ENCODE results near the gene SLAIN1. TPM values are rescaled to one million over a fixed set of nuclear protein-coding genes. Genes with fewer than 3 reads are reported as not detected.

The SLAIN1 gene
- total RNA-seq, 4 donors from 2014 or later = 10.3 to 20.9 (median 15.4) TPM

- intact Hi-C loops (cut with DNase I; ENCODE audit: low total_unique reads) = no loop called here
Measured at GRCh38 chr13:77715233-77715891, 17.9 kb downstream of the SLAIN1 start.

GRCh38 chr13:77716692-77717091, 19.2 kb downstream of the SLAIN1 start:
- TF ChIP-seq POLR2A (IDR thresholded peaks at IDR 0.05) = no peak
- TF ChIP-seq CTCF (IDR thresholded peaks at IDR 0.05) = no peak
- Histone ChIP-seq H3K36me3 (no peaks in the 10 kb centered on the region), H3K27me3 (no peaks in the 10 kb centered on the region), H3K9me3 (no peaks in the 10 kb centered on the region), H3K4me3 (no peak overlapping the region), H3K27ac (no peak overlapping the region), H3K4me1 (no peaks in the 10 kb centered on the region)
- intact Hi-C loops (cut with DNase I; ENCODE audit: low total_unique reads) = no loop called here
- no peak for DNase-seq

More at GRCh38 chr13:77715233-77715891, 17.9 kb downstream of the SLAIN1 start:
- TF ChIP-seq POLR2A (IDR thresholded peaks at IDR 0.05) = no peak
- TF ChIP-seq CTCF (IDR thresholded peaks at IDR 0.05) = no peak
- DNase-seq = no peak
- no peaks in the 10 kb centered on the region for H3K9me3 ChIP-seq
- no peaks in the 10 kb centered on the region for H3K27me3 ChIP-seq
- H3K4me3 ChIP-seq = no peak overlapping the region
- no peak overlapping the region for H3K27ac ChIP-seq
- H3K36me3 ChIP-seq = no peaks in the 10 kb centered on the region
- H3K4me1 ChIP-seq = no peaks in the 10 kb centered on the region

- Histone ChIP-seq H3K27me3 (no peaks in the 10 kb centered on the region), H3K27ac (no peak overlapping the region), H3K4me1 (no peaks in the 10 kb centered on the region), H3K4me3 (no peak overlapping the region), H3K9me3 (no peaks in the 10 kb centered on the region), H3K36me3 (no peaks in the 10 kb centered on the region)
- TF ChIP-seq POLR2A (IDR thresholded peaks at IDR 0.05) = no peak
- no peak for TF ChIP-seq CTCF (IDR thresholded peaks at IDR 0.05)
- DNase-seq = no peak
- intact Hi-C loops (cut with DNase I; ENCODE audit: low total_unique reads) = no loop called here
Measured at GRCh38 chr13:77717508-77717907, 20.0 kb downstream of the SLAIN1 start.

- Histone ChIP-seq H3K36me3 (no peaks in the 10 kb centered on the region), H3K27me3 (no peaks in the 10 kb centered on the region), H3K9me3 (no peaks in the 10 kb centered on the region), H3K4me3 (no peak overlapping the region), H3K4me1 (no peaks in the 10 kb centered on the region), H3K27ac (no peak overlapping the region)
- DNase-seq = no peak
- TF ChIP-seq POLR2A (IDR thresholded peaks at IDR 0.05) (no peak), CTCF (IDR thresholded peaks at IDR 0.05) (no peak)
- intact Hi-C loops (cut with DNase I; ENCODE audit: low total_unique reads) = no loop called here
Measured at GRCh38 chr13:77719128-77719527, 21.6 kb downstream of the SLAIN1 start.

- intact Hi-C loops (cut with DNase I; ENCODE audit: low total_unique reads) = no loop called here
- Histone ChIP-seq H3K27ac (no peak overlapping the region), H3K36me3 (no peaks in the 10 kb centered on the region), H3K27me3 (no peaks in the 10 kb centered on the region), H3K4me1 (no peaks in the 10 kb centered on the region), H3K4me3 (no peak overlapping the region), H3K9me3 (no peaks in the 10 kb centered on the region)
- DNase-seq = no peak
- TF ChIP-seq CTCF (IDR thresholded peaks at IDR 0.05) = no peak
Measured at GRCh38 chr13:77720988-77721387, 23.5 kb downstream of the SLAIN1 start.
